Liver (tissue), 9 donors: ENCODE results near the gene GPR183. TPM values are rescaled to one million over a fixed set of nuclear protein-coding genes. Genes with fewer than 3 reads are reported as not detected.

Source experiments
- DNase-seq: peaks from one replicate; pipeline ENCODE4 v3.0.0-alpha.2; 2017; ENCODE audit warnings: low spot score
- H3K27ac ChIP-seq, 2 donors: one replicate each; pipeline ENCODE4 v1.7.0; 2013; ENCODE audit warnings: inconsistent platforms in 2 of 2, low read length in 2 of 2, control low read depth in 1 of 2, low read depth in 1 of 2, mild to moderate bottlenecking in 1 of 2
- H3K27me3 ChIP-seq, 4 donors: one replicate each; pipeline versions ENCODE4 v1.6.1 to v1.7.0; 2013; ENCODE audit warnings: low read length in 3 of 4, inconsistent platforms in 1 of 4, mild to moderate bottlenecking in 1 of 4, moderate library complexity in 1 of 4; ENCODE audit not compliant: control insufficient read depth in 4 of 4, insufficient read depth in 4 of 4
- H3K36me3 ChIP-seq, 4 donors: one replicate each; pipeline versions ENCODE4 v1.6.1 to v1.7.0; 2013; ENCODE audit warnings: low read length in 3 of 4, mild to moderate bottlenecking in 3 of 4, low read depth in 1 of 4, moderate library complexity in 1 of 4; ENCODE audit not compliant: control insufficient read depth in 4 of 4, insufficient read depth in 3 of 4
- H3K4me1 ChIP-seq, 4 donors: one replicate each; pipeline versions ENCODE4 v1.6.1 to v1.7.0; 2013; ENCODE audit warnings: low read length in 3 of 4, mild to moderate bottlenecking in 3 of 4, moderate library complexity in 1 of 4; ENCODE audit not compliant: control insufficient read depth in 4 of 4, insufficient read depth in 4 of 4
- H3K4me3 ChIP-seq, 3 donors: one replicate each; pipeline versions ENCODE4 v1.6.1 to v1.7.0; 2013; ENCODE audit warnings: low read length in 3 of 3, control low read depth in 1 of 3, low read depth in 1 of 3, mild to moderate bottlenecking in 1 of 3
- H3K9ac ChIP-seq, 2 donors: one replicate each; pipeline ENCODE4 v1.7.0; 2013; ENCODE audit warnings: low read length in 2 of 2, mild to moderate bottlenecking in 2 of 2, moderate library complexity in 2 of 2, control low read depth in 1 of 2, low read depth in 1 of 2
- H3K9me3 ChIP-seq, 4 donors: one replicate each; pipeline versions ENCODE4 v1.6.1 to v1.7.0; 2013; ENCODE audit warnings: low read length in 3 of 4; ENCODE audit not compliant: control insufficient read depth in 4 of 4
- ATF3 ChIP-seq: IDR thresholded peaks from 2 replicates; pipeline ENCODE4 v1.6.1; 2016; ENCODE audit warnings: antibody characterized with exemption
- CTCF ChIP-seq: fragments of 150-350 bp; IDR thresholded peaks from 2 replicates; pipeline ENCODE4 v1.5.1; 2017; ENCODE audit warnings: improper control_type of control experiment, low read depth, low read length; ENCODE audit not compliant: missing input control
- EGR1 ChIP-seq, 2 donors: IDR thresholded peaks; 2 replicates each; pipeline ENCODE4 v1.6.1; 2016 to 2018; ENCODE audit warnings: antibody characterized with exemption in 2 of 2, low read depth in 2 of 2
- FOXA1 ChIP-seq: IDR thresholded peaks from 2 replicates; pipeline ENCODE4 v1.6.1; 2016; ENCODE audit warnings: antibody characterized with exemption
- FOXA2 ChIP-seq: IDR thresholded peaks from 2 replicates; pipeline ENCODE4 v1.6.1; 2016; ENCODE audit warnings: antibody characterized with exemption
- GABPA ChIP-seq, 2 donors: IDR thresholded peaks in 1 of 2; conservative IDR thresholded peaks in 1 of 2; 2 replicates each; pipeline ENCODE4 v1.6.1; 2016; ENCODE audit warnings: antibody characterized with exemption in 2 of 2, mild to moderate bottlenecking in 1 of 2, moderate library complexity in 1 of 2
- HNF4A ChIP-seq, 2 donors: conservative IDR thresholded peaks; 2 replicates each; pipeline ENCODE4 v1.6.1; 2016; ENCODE audit warnings: antibody characterized with exemption in 2 of 2, mild to moderate bottlenecking in 2 of 2
- HNF4G ChIP-seq: IDR thresholded peaks from 2 replicates; pipeline ENCODE4 v1.6.1; 2016; ENCODE audit warnings: antibody characterized with exemption
- JUND ChIP-seq, 2 donors: IDR thresholded peaks; 2 replicates each; pipeline ENCODE4 v1.6.1; 2016; ENCODE audit warnings: antibody characterized with exemption in 2 of 2
- MAX ChIP-seq: IDR thresholded peaks from 2 replicates; pipeline ENCODE4 v1.6.1; 2016; ENCODE audit warnings: antibody characterized with exemption
- NR2F2 ChIP-seq: IDR thresholded peaks from 2 replicates; pipeline ENCODE4 v1.6.1; 2016; ENCODE audit warnings: antibody characterized with exemption
- RAD21 ChIP-seq, 2 donors: IDR thresholded peaks; 2 replicates each; pipeline ENCODE4 v1.6.1; 2016; ENCODE audit warnings: antibody characterized with exemption in 2 of 2, mild to moderate bottlenecking in 2 of 2
- REST ChIP-seq: IDR thresholded peaks from 2 replicates; pipeline ENCODE4 v1.6.1; 2016; ENCODE audit warnings: antibody characterized with exemption, mild to moderate bottlenecking
- RXRA ChIP-seq, 2 donors: IDR thresholded peaks; 2 replicates each; pipeline ENCODE4 v1.6.1; 2017 to 2018; ENCODE audit warnings: antibody characterized with exemption in 2 of 2, mild to moderate bottlenecking in 1 of 2
- SP1 ChIP-seq: IDR thresholded peaks from 2 replicates; pipeline ENCODE4 v1.6.1; 2018; ENCODE audit warnings: antibody characterized with exemption, mild to moderate bottlenecking
- TAF1 ChIP-seq: conservative IDR thresholded peaks from 2 replicates; pipeline ENCODE4 v1.6.1; 2016; ENCODE audit warnings: antibody characterized with exemption, mild to moderate bottlenecking
- YY1 ChIP-seq: IDR thresholded peaks from 2 replicates; pipeline ENCODE4 v1.6.1; 2016; ENCODE audit warnings: antibody characterized with exemption, mild to moderate bottlenecking
- ZBTB33 ChIP-seq: IDR thresholded peaks from 2 replicates; pipeline ENCODE4 v1.6.1; 2016; ENCODE audit warnings: antibody characterized with exemption
- WGBS: extraction: QIAGEN DNeasy Blood & Tissue Kit; methylation state at CpG from one replicate; pipeline ENCODE4 v1.1.7; 2013; 5-methylcytosine and 5-hydroxymethylcytosine counted together
- polyA plus RNA-seq, 2 donors: library from polyadenylated mRNA; stranded (reverse) in 1 of 2; unstranded in 1 of 2; fragments of 200-250 nt in 1 of 2; fragments of >200 nt in 1 of 2; fragmentation: Nextera tagmentation in 1 of 2; extraction: Ambion mirVana in 1 of 2; gene quantifications; one replicate each; pipeline versions ENCODE4 v1.2.1 to v1.2.3, GENCODE V29; 2013 to 2015
- total RNA-seq, 2 donors: library from RNA; depleted of rRNA; stranded (reverse); fragments of >200 nt; gene quantifications; one replicate each; pipeline ENCODE4 v1.2.3, GENCODE V29; 2014
- donor health status: healthy.
- donor health status: healthy.
- donor health status: healthy.
- donor health status: healthy.
- donor health status: healthy.

Gene GPR183
- total and polyA plus RNA-seq, 4 donors = 0.89 to 4.3 (median 2.9) TPM

- Histone ChIP-seq H3K4me3 (no peak overlapping the region), H3K4me1 (peaks cover 4 to 46% (median 37%) of the 10 kb centered on the region in 4 donors), H3K27ac (peak overlapping the region; percentile 56 to 66), H3K9ac (peak overlapping the region in 1 of 2 donors; percentile 7), H3K9me3 (no peaks in the 10 kb centered on the region), H3K36me3 (no peaks in the 10 kb centered on the region), H3K27me3 (no peaks in the 10 kb centered on the region)
- 59% methylated on average over 10 of the region's 10 CpGs for WGBS
- TF ChIP-seq HNF4G = peak; percentile 41
- TF ChIP-seq FOXA2 = peak; percentile 45
- peak; percentile 74 for TF ChIP-seq ZBTB33
- no peak for TF ChIP-seq CTCF
- TF ChIP-seq FOXA1 = peak; percentile 42
- TF ChIP-seq REST = peak; percentile 85
- peak; percentile 27 for TF ChIP-seq TAF1
- peak; percentile 94 for TF ChIP-seq SP1
- TF ChIP-seq YY1 = peak; percentile 89
- TF ChIP-seq HNF4A (conservative IDR thresholded peaks at IDR 0.05) = peak; percentile 89 to 96
- TF ChIP-seq MAX = peak; percentile 67
- peak; percentile 62 for TF ChIP-seq ATF3
- peak in 1 of 2 donors; percentile 68 for TF ChIP-seq GABPA (IDR thresholded peaks at IDR 0.05 in 1 of 2, conservative IDR thresholded peaks at IDR 0.05 in 1 of 2)
- peak in 1 of 2 donors; percentile 65 for TF ChIP-seq JUND (IDR thresholded peaks at IDR 0.05)
- peak; percentile 97 to 99 for TF ChIP-seq RXRA (IDR thresholded peaks at IDR 0.05)
- no peak for TF ChIP-seq EGR1 (IDR thresholded peaks at IDR 0.05; ENCODE audit: low read depth in 2 of 2)
- TF ChIP-seq RAD21 (IDR thresholded peaks at IDR 0.05) = peak; percentile 49 to 55
- TF ChIP-seq NR2F2 = peak; percentile 96
- no peak for DNase-seq
These were observed 21.6 kb downstream of the GPR183 start for GRCh38 chr13:99285432-99286182.
